HG03280 (cell line): ENCODE results near the gene MED16.

Experiments used
- ATAC-seq: cut with Tn5 transposase; IDR thresholded peaks from one replicate; pipeline ENCODE4 v1.9.1; 2021; ENCODE audit warnings: mild to moderate bottlenecking, moderate library complexity; ENCODE audit not compliant: unreplicated experiment

The MED16 gene

GRCh38 chr19:892894-893689 is at the start of gene MED16, which contains the start of gene RNU6-9:
MED16 (minus strand) TSS chr19:893187; CDS start chr19:891131, 2,056 bp downstream.
RNU6-9 (plus strand) TSS chr19:893484.
- ATAC-seq: peak; percentile 89

DNA sequence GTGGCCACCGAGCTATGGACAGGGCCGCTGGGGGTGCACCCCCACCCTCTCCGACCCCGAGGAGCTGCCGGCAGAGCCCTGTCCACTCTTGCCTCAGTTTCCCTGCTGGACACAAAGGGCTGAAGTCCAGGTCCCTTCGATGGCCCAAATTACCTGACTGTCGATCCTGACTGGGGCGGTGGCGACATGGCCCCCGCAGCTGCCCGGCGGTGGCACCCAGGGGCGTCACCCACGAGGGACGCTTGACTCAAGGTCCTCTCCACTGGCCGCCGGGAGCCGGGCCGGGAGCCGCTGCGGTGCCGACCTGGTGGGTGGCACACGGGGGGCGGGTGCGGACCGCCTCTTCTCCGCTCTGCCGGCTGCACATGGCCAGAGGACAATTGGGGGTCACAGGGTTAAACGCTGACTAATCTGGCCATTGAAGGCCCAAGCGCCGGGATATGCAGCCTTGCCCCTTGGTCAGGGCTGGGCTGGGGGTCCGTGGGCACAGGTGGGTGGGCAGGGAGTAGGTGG is 49.2 kb upstream of the MED16 start:
- ATAC-seq: no peak

DNA sequence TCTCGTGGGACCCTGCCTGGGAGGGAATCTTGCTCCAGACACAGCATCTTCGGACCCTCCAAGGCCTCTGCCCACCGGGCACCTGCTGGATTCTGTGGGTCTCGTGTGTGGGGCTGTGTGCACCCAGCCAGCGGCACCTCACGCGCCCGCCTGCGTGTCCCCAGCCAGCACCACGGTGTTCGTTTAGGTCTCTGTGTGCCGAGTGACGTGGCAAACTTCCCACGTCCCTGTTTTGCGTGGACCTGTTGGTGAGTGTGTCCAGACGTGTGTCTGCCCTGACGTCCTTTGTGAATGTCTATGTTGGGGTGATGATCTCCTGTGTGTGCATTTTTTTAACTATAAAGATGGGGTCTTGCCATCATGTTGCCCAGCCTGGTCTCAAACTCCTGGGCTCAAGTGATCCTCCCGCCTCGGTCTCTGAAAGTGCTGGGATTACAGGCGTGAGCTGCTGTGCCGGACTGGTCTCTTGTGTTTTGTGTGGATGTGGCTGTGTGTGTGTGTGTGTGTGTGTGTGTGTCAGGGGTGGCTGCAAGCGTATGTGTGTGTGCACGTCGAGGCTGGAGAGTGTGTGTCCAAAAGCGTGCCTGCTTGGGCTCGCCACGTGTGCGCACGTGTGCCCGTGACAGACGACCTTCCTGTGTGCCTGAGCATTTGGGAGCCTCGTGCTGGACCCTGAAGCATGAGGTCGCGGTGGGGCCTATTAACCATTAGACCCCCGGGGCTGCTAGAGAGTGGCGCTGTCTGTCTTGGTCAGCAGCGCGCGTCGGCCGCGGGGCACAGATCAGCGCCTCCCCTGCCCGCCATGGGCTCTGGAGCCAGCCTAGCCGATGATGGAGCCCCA is 48.5 kb upstream of the MED16 start:
- no peak for ATAC-seq

DNA sequence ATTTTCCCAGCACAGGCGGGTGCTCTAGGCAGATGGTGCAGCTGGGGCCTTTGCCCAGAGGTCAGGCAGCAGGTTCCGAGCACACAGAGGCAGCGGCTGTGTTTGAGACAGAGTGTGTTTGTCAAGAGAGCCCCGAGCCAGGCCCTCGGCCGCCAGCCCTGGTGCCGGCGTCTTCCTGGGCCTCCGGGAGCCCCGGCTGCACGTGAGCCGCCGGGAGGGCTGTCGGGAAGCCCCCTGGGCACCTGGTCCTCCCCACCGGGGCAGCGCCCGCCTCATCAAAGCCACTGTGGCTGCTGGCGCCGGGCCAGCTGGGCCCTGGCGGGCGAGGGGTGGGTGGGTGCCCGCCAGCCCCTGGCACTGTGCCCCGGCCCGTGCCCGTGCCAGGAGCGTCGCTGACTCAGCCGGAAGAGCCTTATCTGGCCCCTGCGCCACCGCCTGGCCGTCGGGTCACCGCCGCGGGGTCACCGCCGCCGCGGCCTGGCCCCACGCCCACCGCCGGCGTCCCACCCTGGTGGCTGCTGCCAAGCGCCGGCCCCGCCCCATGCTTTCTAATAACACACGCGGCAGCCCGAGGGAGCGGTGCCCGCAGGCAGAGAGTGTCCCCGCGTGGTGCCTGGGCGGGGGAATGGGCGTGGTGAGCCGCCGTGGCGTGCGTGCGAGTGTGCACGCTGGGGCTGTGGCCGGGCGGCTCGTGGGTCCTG is 47.8 kb upstream of the MED16 start:
- ATAC-seq: no peak

DNA sequence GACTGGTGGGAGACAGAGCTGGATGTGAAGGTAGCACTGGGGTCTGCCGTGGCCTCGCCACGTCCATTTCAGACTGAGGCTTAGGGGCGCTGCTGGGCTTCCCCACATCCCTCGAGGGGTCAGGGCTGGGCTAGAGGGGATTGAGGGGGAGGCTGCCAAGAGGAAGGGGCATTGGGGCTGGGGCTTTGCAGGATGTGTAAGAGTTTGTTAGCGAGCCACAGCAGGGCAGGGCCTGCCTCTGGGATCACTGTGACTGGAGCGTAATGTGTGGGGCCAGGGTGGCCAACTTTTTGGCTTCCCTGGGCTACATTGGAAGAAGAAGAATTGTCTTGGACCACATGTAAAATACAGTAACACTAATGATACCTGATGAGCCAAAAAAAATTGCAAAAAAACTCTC is 46.9 kb upstream of the MED16 start:
- no peak for ATAC-seq

- ATAC-seq: no peak
Measured at GRCh38 chr19:939439-939838, 46.5 kb upstream of the MED16 start.

- ATAC-seq: no peak
Measured at GRCh38 chr19:938233-938923, 45.4 kb upstream of the MED16 start.

DNA sequence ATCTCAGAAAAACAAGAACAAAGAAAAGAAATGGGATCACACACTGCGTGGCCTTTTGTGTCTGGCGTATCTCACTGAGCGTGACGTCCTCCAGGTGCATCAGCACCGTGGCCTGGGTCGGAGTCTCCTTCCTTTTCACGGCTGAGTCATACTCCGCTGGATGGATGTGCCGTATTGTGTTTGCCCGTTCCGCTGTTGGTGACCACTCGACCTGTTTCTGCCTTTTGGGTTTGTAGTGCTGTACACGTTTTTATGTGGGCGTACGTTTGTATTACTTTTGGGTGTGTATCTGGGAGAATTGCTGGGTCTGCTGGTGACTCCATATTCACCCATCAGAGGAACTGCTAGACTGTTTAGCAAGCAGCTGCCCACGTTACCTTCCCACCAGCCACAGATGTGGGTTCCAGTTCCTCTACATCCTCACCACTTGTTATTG is 44.3 kb upstream of the MED16 start:
- ATAC-seq: no peak

- ATAC-seq: no peak
Measured at GRCh38 chr19:936175-936546, 43.2 kb upstream of the MED16 start.

DNA sequence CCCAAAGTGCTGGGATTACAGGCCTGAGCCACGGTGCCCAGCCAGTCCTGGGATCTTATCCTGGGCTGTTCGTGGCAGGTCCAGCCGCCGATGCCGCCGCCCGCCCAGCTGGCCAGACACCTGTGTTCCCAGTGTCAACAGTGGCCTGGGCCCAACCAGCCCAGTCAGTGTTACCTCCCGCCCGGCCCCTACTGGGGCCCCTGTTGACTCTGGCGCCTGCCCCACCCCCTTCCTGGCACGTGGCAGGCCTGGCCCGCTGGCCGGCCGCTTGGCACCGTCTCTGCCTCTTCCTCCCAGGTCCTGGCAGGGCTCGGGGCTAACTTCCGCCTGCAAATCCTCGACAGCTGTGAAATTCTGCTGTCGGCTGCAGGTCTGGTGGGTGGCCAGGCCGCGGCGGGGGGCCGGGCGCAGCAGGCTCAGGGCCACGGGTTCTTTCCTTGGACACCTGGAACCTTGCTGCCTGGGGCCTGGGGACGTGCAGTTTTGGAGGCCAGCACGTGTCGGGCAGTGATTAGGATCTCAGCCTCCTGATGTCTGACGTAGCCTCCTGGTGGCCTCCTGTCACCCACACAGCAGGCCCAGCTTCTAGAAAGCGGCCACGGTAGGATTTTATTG is 42.0 kb upstream of the MED16 start:
- no peak for ATAC-seq

DNA sequence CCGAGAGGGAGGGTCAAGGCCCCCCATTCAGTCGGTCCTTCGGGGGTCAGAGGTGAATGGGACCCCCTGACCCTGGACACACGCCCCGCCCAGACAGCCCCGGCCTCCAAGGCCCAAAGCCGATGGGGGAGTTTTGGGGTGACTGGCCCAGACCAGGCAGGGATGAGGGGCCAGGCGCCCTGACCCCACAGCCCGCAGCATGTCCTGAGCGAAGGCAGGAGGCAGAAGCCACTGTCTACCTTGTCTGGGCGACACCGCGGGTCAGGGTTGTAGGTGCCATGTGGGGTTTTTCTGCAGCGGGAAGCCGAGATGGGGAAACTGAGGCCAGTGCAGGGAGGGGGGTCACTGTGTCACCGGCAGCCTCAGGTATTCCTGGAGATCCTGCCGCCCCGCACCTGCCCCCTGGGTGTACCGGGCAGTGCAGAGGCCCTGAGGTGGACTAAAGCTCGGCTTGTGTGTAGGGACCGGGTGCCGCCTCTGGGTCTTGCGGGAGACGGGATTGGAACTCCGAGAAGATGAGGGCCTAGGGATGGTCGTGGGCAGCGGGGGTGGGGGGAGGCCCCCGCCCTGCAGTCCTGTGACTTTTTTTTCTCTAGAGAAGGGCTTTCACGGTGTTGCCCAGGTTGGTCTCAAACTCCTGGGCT is 41.3 kb upstream of the MED16 start:
- ATAC-seq: no peak

DNA sequence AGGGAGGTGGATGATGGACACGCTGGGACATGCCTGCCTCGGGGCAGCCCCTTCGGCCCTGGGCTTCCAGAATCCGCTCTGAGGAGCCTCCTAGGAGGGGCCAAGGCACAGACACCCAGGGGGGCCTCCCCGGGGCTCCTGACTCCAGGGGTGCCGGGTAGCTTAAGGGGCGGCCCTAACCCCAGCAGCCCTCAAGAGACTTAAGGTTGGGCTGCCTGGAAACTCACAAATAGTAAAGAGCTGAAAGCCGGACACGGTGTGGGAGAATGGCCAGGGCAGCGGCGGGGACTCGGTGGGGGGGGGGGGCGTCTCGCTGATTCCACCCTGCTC is 40.5 kb upstream of the MED16 start:
- ATAC-seq: no peak

- no peak for ATAC-seq
Measured at GRCh38 chr19:932648-933552, 39.9 kb upstream of the MED16 start.

- no peak for ATAC-seq
Measured at GRCh38 chr19:931860-932647, 39.1 kb upstream of the MED16 start.

DNA sequence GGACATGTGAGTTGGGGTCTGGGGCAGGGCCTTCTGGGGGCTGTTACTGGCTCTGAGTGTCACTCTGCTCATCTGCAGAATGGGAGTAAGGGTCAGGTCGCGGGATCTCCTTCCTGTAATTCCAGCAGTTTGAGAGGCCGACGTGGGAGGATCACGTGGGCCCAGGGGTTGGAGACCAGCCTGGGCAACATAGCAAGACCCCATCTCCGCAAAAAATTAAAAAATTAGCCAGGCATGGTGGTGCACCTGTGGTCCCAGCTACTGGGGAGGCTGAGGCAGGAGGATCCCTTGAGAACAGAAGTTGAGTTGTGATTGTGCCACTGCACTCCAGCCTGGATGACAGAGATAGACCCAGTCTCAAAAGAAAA is 36.9 kb upstream of the MED16 start:
- ATAC-seq: no peak

GRCh38 chr19:929203-929890 is 36.4 kb upstream of the MED16 start:
- no peak for ATAC-seq

GRCh38 chr19:928471-929202 is 35.6 kb upstream of the MED16 start:
- no peak for ATAC-seq
